Right lobe of liver (tissue), 6 donors: Measurements from ENCODE around the gene PXDN. TPM values are rescaled to one million over a fixed set of nuclear protein-coding genes. Genes with fewer than 3 reads are reported as not detected.

ENCODE experiments used
- ATAC-seq, 4 donors: fragments of 200-7000 bp; cut with Tn5 transposase; one replicate each; pipeline ENCODE4 v1.9.1; 2020; ENCODE audit warnings: mild to moderate bottlenecking in 4 of 4, moderate library complexity in 4 of 4
- DNase-seq, 3 donors: peaks; one replicate each; pipeline ENCODE4 v3.0.0-alpha.2; 2020
- H3K27ac ChIP-seq, 3 donors: fragments of 200-600 bp; one replicate each; pipeline ENCODE4 v1.8.0; 2022
- H3K27me3 ChIP-seq, 2 donors: fragments of 200-600 bp; one replicate each; pipeline ENCODE4 v1.8.0; 2022
- H3K36me3 ChIP-seq, 4 donors: fragments of 200-600 bp; sonication (generic) in 1 of 4; one replicate each; pipeline versions ENCODE4 v1.5.1 to v1.8.0; 2017 to 2022; ENCODE audit warnings: control low read depth in 1 of 4
- H3K4me1 ChIP-seq, 4 donors: fragments of 200-600 bp; sonication (generic) in 1 of 4; one replicate each; pipeline versions ENCODE4 v1.5.1 to v1.8.0; 2017 to 2022; ENCODE audit warnings: control low read depth in 1 of 4
- H3K4me3 ChIP-seq, 3 donors: fragments of 200-600 bp; one replicate each; pipeline ENCODE4 v1.8.0; 2022
- H3K9me3 ChIP-seq, 4 donors: fragments of 200-600 bp; sonication (generic) in 1 of 4; one replicate each; pipeline versions ENCODE4 v1.5.1 to v1.8.0; 2017 to 2022; ENCODE audit warnings: control low read depth in 1 of 4
- POLR2A ChIP-seq: fragments of 450-650 bp; IDR thresholded peaks from one replicate; pipeline ENCODE4 v1.6.1; 2017; ENCODE audit warnings: antibody characterized with exemption, mild to moderate bottlenecking
- WGBS: methylation state at CpG from one replicate; pipeline ENCODE4 v1.1.6; 2018; ENCODE audit warnings: low coverage, low lambda C conversion rate; ENCODE audit not compliant: insufficient coverage; ENCODE audit errors: missing lambda C conversion rate; 5-methylcytosine and 5-hydroxymethylcytosine counted together
- intact Hi-C, 2 donors: fragments of 100-400 bp; cut with DNase I; formaldehyde crosslinking; loops; one replicate each; pipeline versions ENCODE4 v1.11.2 to v1.14.1; 2022
- total RNA-seq, 6 experiments: library from RNA; depleted of rRNA in 2 of 6; stranded (reverse); fragments of >200 nt in 2 of 6; fragmentation: NEBNext Ultra II Directional in 3 of 6; extraction: Animal tissue kit (Norgen Biotek cat#: 25700) in 3 of 6; gene quantifications; one replicate each; pipeline versions ENCODE4 v1.1.0 to v1.2.4, GENCODE V29; 2016 to 2023
- TF ChIP-seq, protein P1 (sequence below), 4 donors: fragments of 200-600 bp in 3 of 4; fragments of 450-650 bp in 1 of 4; IDR thresholded peaks; one replicate each; pipeline versions ENCODE4 v1.5.1 to v1.8.0; 2016 to 2022; ENCODE audit warnings: antibody characterized with exemption in 4 of 4, mild to moderate bottlenecking in 2 of 4
- donor health status: DM: no; HTN: yes; CAD: no.
- donor health status: DM: no; HTN: no; CAD: no.
- donor health status: DM: no; HTN: no; CAD: no.
- donor health status: DM: no; HTN: yes; CAD: no.
- donor health status: DM: no; HTN: yes; CAD: no.

PXDN gene
- total RNA-seq, 6 experiments from 2014 or later: 5.5 to 21.0 (median 11.4) TPM

DNA sequence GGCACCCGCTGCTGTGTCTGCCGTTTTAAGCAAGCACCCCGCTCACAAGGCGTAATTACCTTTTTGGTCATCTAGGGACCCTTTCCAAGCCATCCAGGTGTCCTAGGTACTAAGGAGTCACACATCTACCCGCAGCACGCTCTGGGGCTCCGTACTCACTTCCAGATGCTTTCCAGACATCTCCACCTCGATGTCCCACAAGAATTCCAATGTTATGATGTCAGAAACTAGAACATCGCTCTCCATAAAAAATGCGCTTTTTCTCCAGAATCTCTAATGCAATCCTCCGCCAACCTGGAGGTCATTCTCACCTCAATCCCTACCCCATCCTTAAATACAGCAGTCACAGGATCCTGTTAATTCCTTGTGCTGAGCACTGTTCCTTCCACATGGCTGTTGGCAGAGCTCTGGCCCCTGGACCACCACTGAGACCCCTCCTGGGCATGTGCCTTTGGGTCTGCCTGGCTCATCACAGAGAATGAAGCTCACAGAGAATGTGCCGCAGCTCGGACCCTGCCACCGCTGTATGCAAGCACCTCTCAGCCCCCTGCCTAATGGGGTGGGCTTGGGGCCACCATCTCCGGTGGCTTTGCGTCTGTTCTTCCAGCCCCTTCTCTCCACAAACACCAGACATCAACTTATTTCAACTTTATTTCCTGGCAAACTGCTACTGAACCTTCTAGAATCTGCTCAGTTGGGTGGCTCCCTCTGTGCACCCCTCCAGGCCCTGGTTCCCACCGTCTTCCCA, 4.6 kb upstream of the PXDN start:
- no peak overlapping the region for H3K4me3 ChIP-seq
- H3K4me1 ChIP-seq: no peaks in the 10 kb centered on the region
- intact Hi-C loops: no loop called here
- H3K27ac ChIP-seq: no peak overlapping the region
- WGBS: 58% methylated on average over 14 of the region's 17 CpGs
- no peaks in the 10 kb centered on the region for H3K9me3 ChIP-seq
- ATAC-seq (no peak), DNase-seq (no peak)
- H3K27me3 ChIP-seq: no peaks in the 10 kb centered on the region
- no peaks in the 10 kb centered on the region for H3K36me3 ChIP-seq
- TF ChIP-seq POLR2A: no peak
- TF ChIP-seq, protein P1, sequence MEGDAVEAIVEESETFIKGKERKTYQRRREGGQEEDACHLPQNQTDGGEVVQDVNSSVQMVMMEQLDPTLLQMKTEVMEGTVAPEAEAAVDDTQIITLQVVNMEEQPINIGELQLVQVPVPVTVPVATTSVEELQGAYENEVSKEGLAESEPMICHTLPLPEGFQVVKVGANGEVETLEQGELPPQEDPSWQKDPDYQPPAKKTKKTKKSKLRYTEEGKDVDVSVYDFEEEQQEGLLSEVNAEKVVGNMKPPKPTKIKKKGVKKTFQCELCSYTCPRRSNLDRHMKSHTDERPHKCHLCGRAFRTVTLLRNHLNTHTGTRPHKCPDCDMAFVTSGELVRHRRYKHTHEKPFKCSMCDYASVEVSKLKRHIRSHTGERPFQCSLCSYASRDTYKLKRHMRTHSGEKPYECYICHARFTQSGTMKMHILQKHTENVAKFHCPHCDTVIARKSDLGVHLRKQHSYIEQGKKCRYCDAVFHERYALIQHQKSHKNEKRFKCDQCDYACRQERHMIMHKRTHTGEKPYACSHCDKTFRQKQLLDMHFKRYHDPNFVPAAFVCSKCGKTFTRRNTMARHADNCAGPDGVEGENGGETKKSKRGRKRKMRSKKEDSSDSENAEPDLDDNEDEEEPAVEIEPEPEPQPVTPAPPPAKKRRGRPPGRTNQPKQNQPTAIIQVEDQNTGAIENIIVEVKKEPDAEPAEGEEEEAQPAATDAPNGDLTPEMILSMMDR (IDR thresholded peaks at IDR 0.05): no peak

DNA sequence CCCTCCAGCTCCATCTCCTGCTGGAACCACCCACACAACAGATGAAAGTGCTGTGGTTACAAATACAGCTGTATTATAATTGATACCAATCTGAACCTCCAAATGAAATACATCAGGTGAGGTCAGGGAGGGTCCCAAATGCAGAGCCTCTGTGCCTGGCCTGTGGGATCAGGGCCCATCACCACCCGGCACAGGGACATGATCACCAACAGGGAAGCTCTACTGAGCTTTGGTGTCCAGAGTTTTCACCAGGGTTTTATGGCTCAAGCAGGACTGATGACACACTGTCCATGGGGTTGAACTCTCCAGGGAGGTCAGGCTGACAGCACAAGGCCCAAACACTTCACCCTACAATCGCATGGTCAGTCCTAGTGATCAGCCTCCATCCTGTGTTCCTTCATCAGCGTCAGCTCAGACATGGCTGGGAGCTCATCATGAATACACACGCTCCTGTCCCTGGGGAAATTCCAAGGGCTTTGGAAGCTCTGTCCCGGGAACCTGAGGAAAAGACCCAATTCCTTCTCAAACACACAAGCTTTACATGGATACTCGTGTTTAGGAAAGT, 3.9 kb upstream of the PXDN start:
- H3K36me3 ChIP-seq: no peaks in the 10 kb centered on the region
- 20% methylated on average over 1 of the region's 6 CpGs for WGBS
- intact Hi-C loops: no loop called here

DNA sequence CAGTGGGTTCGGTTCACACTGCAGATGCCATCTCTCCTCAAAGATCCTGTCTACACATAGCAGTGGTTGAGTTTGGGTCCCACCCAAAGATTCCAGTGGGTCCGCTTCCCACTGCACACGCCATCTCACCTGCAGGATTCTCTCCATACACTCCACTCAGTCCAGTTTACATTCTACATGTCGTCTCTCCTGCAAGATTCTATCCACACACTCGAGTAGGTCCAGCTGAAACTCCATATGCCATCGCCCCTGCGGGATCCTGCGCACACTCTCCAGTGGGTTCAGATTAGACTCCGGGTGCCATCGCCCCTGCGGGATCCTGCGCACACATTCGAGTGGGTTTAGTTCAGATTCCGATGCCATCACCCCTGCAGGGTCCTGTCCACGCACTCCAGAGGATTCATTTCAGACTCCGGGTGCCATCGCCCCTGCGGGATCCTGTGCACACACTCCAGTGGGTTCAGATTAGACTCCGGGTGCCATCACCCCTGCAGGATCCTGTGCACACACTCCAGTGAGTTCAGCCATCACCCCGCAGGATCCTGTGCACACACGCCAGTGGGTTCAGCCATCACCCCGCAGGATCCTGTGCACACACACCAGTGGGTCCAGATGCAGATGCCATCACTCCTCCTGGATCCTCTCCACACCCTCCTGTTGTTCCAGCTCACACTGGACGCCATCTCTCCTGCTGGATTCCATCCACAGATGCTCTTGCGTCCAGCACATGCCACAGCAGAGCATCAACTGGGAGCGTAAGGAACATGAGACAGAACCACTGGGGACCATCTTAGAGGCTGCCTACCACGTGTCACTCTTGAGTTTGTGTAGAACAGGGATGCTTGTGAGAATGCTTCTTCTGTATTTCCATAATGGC, 3.0 kb upstream of the PXDN start:
- Histone ChIP-seq H3K27ac (no peak overlapping the region), H3K4me3 (no peak overlapping the region), H3K27me3 (no peaks in the 10 kb centered on the region), H3K4me1 (no peaks in the 10 kb centered on the region), H3K36me3 (no peaks in the 10 kb centered on the region), H3K9me3 (no peaks in the 10 kb centered on the region)
- ATAC-seq (no peak), DNase-seq (peak in 1 of 3 donors; percentile 30)
- intact Hi-C loops: no loop called here
- WGBS: 61% methylated on average over 14 of the region's 26 CpGs
- TF ChIP-seq POLR2A: no peak
- TF ChIP-seq, protein P1 (IDR thresholded peaks at IDR 0.05): no peak

More for the DNA sequence above, 3.9 kb upstream of the PXDN start:
- no peak for DNase-seq
- Histone ChIP-seq H3K27ac (no peak overlapping the region), H3K9me3 (no peaks in the 10 kb centered on the region), H3K4me3 (no peak overlapping the region), H3K27me3 (no peaks in the 10 kb centered on the region), H3K4me1 (no peaks in the 10 kb centered on the region)
- no peak for TF ChIP-seq POLR2A
- TF ChIP-seq, protein P1 (IDR thresholded peaks at IDR 0.05): no peak
- ATAC-seq: no peak

DNA sequence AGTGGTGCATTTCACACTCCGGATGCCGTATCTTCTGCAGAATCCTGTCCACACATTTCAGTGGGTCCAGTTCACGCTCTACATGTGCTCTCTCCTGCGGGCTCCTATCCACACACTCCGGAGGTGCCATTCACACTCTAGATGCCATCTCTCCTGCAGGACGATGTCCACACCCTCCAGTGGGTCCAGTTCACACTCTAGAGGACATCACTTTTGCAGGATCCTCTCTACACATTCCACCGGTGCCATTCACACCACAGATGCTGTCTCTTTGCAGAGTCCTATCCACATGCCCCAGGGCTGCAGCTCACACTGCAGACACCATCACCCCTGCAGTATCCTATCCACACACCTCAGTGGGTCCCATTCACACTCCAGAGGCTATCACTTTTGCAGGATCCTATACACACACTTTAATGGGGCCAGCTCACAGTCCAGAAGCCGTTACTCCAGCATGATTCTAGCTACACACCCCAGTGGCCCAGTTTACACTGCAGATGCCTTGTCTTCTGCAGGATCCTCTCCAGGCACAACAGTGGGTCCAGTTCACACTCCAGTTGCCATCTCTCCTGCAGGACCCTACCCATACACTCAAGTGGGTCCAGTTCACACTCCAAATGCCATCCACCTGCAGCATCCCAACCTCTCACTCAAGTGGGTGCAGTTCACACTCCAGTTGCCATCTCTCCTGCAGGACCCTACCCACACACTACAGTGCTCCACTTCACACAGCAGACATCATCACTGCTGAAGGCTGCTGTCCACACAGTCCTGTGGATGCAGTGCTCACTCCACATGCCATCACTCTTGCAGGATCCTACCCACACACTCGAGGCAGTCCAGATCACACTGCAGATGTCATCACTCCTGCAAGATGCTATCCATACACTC, 2.1 kb upstream of the PXDN start:
- Histone ChIP-seq H3K27ac (no peak overlapping the region), H3K4me1 (no peaks in the 10 kb centered on the region), H3K4me3 (no peak overlapping the region), H3K9me3 (no peaks in the 10 kb centered on the region), H3K27me3 (no peaks in the 10 kb centered on the region), H3K36me3 (no peaks in the 10 kb centered on the region)
- DNase-seq: peak in 1 of 3 donors; percentile 28
- 50% methylated on average over 6 of the region's 9 CpGs for WGBS
- ATAC-seq: no peak
- no peak for TF ChIP-seq POLR2A
- TF ChIP-seq, protein P1 (IDR thresholded peaks at IDR 0.05): no peak
- intact Hi-C loops: no loop called here
